GM12878 (cell line): ENCODE measurements around the gene PRKCE. TPM values are rescaled to one million over a fixed set of nuclear protein-coding genes. Genes with fewer than 3 reads are reported as not detected.

ENCODE experiments used
- ATAC-seq: fragments of 200-7000 bp; cut with Tn5 transposase; 3 replicates; pipeline ENCODE4 v1.9.1; 2020; ENCODE audit warnings: mild to moderate bottlenecking, moderate library complexity
- BruUV-seq: library from RNA; stranded (reverse); fragments of 400-500 nt; replicated peaks from 2 replicates; lab custom pipeline; 2021; lab: Mats Ljungman, UMichigan
- CTCF ChIA-PET: fragments of 300-600 bp; sonication (Branson Sonifier 250); formaldehyde crosslinking; extraction: SDS; loops from one replicate; lab custom pipeline; 2021; ENCODE audit warnings: inconsistent platforms; lab: Yijun Ruan, JAX
- POLR2A ChIA-PET: fragments of 350-600 bp; formaldehyde crosslinking; extraction: SDS; loops from one replicate; lab custom pipeline; 2021; ENCODE audit warnings: inconsistent platforms; lab: Charles Lee
- RAD21 ChIA-PET: fragments of 300-600 bp; sonication (Branson Sonifier 250); formaldehyde crosslinking; loops from one replicate; lab custom pipeline; 2023; ENCODE audit warnings: antibody characterized with exemption; ENCODE audit not compliant: unreplicated experiment; lab: Charles Lee
- SMC1A ChIA-PET: fragments of 300-600 bp; sonication (Branson Sonifier 250); formaldehyde crosslinking; loops from one replicate; lab custom pipeline; 2023; ENCODE audit not compliant: unreplicated experiment, uncharacterized antibody; lab: Charles Lee
- DNase-seq: peaks from one replicate; pipeline ENCODE4 v3.0.0-alpha.2; 2011; ENCODE audit warnings: low read depth, low spot score
- FAIRE-seq: peaks from 3 replicates; lab custom pipeline; 2011; peaks lifted over from hg19 to GRCh38; lab: Jason Lieb, UNC
- H2AFZ ChIP-seq: 2 replicates; pipeline ENCODE4 v1.6.0; 2011; ENCODE audit warnings: low read depth, low read length, control low read depth; ENCODE audit not compliant: control insufficient read depth
- H3K27ac ChIP-seq: 2 replicates; pipeline ENCODE4 v1.5.1; 2011; ENCODE audit warnings: control low read depth; ENCODE audit not compliant: control insufficient read depth, insufficient read depth
- H3K27me3 ChIP-seq, 2 experiments: replicated peaks in 1 of 2; 2 replicates each; pipeline versions ENCODE4 v1.6.0 to v1.6.1; 2011; ENCODE audit warnings: low read length in 1 of 2; ENCODE audit not compliant: control insufficient read depth in 2 of 2, insufficient read depth in 2 of 2
- H3K36me3 ChIP-seq, 2 experiments: 2 replicates each; pipeline ENCODE4 v1.5.1; 2011; ENCODE audit warnings: low read length in 1 of 2; ENCODE audit not compliant: control insufficient read depth in 2 of 2, insufficient read depth in 2 of 2
- H3K4me1 ChIP-seq: 2 replicates; pipeline ENCODE4 v1.6.1; 2011; ENCODE audit warnings: mild to moderate bottlenecking, low read length, moderate library complexity, mixed read lengths; ENCODE audit not compliant: control insufficient read depth, insufficient read depth
- H3K4me2 ChIP-seq: 2 replicates; pipeline ENCODE4 v1.6.0; 2011; ENCODE audit warnings: control low read depth; ENCODE audit not compliant: control insufficient read depth, insufficient read depth
- H3K4me3 ChIP-seq: fragments of 200-600 bp; sonication (generic); 2 replicates; pipeline ENCODE4 v1.5.1; 2016
- H3K79me2 ChIP-seq: 2 replicates; pipeline ENCODE4 v1.6.0; 2011; ENCODE audit warnings: low read length; ENCODE audit not compliant: control insufficient read depth, insufficient read depth
- H3K9ac ChIP-seq: 2 replicates; pipeline ENCODE4 v1.8.0; 2011; ENCODE audit warnings: low read length, control low read depth, mixed read lengths; ENCODE audit not compliant: control insufficient read depth, insufficient read depth
- H3K9me3 ChIP-seq: replicated peaks from 3 replicates; pipeline ENCODE4 v1.5.1; 2011; ENCODE audit warnings: mild to moderate bottlenecking, low read length; ENCODE audit not compliant: control insufficient read depth, insufficient read depth
- H4K20me1 ChIP-seq: 2 replicates; pipeline ENCODE4 v1.6.0; 2011; ENCODE audit not compliant: control insufficient read depth, insufficient read depth
- ATF2 ChIP-seq: IDR thresholded peaks from 2 replicates; pipeline ENCODE4 v1.6.1; 2012; ENCODE audit warnings: low read length, inconsistent platforms
- ATF3 ChIP-seq: IDR thresholded peaks from 2 replicates; pipeline ENCODE4 v1.6.1; 2011; ENCODE audit warnings: low read depth, mild to moderate bottlenecking, low read length, moderate library complexity, borderline replicate concordance; ENCODE audit errors: extremely low read depth
- CEBPB ChIP-seq, 2 experiments: fragments of 150-350 bp in 1 of 2; IDR thresholded peaks; 2 replicates each; pipeline ENCODE4 v1.6.1; 2012 to 2014; ENCODE audit warnings: low read depth in 2 of 2, low read length in 2 of 2, borderline replicate concordance in 1 of 2, inconsistent platforms in 1 of 2
- JUND ChIP-seq: IDR thresholded peaks from 2 replicates; pipeline ENCODE4 v1.6.1; 2012; ENCODE audit warnings: low read depth, mild to moderate bottlenecking, low read length, improper control_type of control experiment, moderate library complexity
- KAT2A ChIP-seq: conservative IDR thresholded peaks from 2 replicates; pipeline ENCODE4 v1.6.1; 2011; ENCODE audit warnings: low read depth, low read length; ENCODE audit not compliant: control insufficient read depth
- LARP7 ChIP-seq: fragments of 450-650 bp; IDR thresholded peaks from 2 replicates; pipeline ENCODE4 v1.6.1; 2017; ENCODE audit warnings: mild to moderate bottlenecking
- NFYB ChIP-seq: IDR thresholded peaks from 2 replicates; pipeline ENCODE4 v1.6.1; 2011; ENCODE audit warnings: low read depth, mild to moderate bottlenecking, low read length, improper control_type of control experiment, moderate library complexity; ENCODE audit not compliant: insufficient read depth
- PKNOX1 ChIP-seq: fragments of 450-650 bp; IDR thresholded peaks from 2 replicates; pipeline ENCODE4 v1.6.1; 2016; ENCODE audit warnings: mild to moderate bottlenecking
- PML ChIP-seq: IDR thresholded peaks from 2 replicates; pipeline ENCODE4 v1.6.1; 2012; ENCODE audit warnings: low read length, inconsistent platforms
- POU2F2 ChIP-seq: IDR thresholded peaks from 3 replicates; pipeline ENCODE4 v1.6.1; 2011; ENCODE audit warnings: low read depth, mild to moderate bottlenecking, low read length, borderline replicate concordance
- SMAD5 ChIP-seq: IDR thresholded peaks from 2 replicates; pipeline ENCODE4 v1.6.1; 2016; ENCODE audit warnings: antibody characterized with exemption, low read depth
- SREBF2 ChIP-seq: IDR thresholded peaks from 2 replicates; pipeline ENCODE4 v1.6.1; 2012; ENCODE audit warnings: mild to moderate bottlenecking, low read length
- STAT1 ChIP-seq: fragments of 450-650 bp; conservative IDR thresholded peaks from 2 replicates; pipeline ENCODE4 v1.6.1; 2014; ENCODE audit warnings: antibody characterized with exemption, mild to moderate bottlenecking
- ZNF217 ChIP-seq: fragments of 450-650 bp; IDR thresholded peaks from 2 replicates; pipeline ENCODE4 v1.6.1; 2017; ENCODE audit warnings: antibody characterized with exemption, mild to moderate bottlenecking
- ZNF24 ChIP-seq: fragments of 450-650 bp; IDR thresholded peaks from 2 replicates; pipeline ENCODE4 v1.6.1; 2017; ENCODE audit warnings: antibody characterized with exemption, mild to moderate bottlenecking
- WGBS: methylation state at CpG from one replicate; pipeline ENCODE4 v1.1.6; 2016; ENCODE audit warnings: low lambda C conversion rate; ENCODE audit not compliant: insufficient replicate concordance, insufficient coverage; ENCODE audit errors: missing lambda C conversion rate; 5-methylcytosine and 5-hydroxymethylcytosine counted together
- in situ Hi-C: fragments of 300-500 bp; cut with MboI; formaldehyde crosslinking; loops from 9 replicates; pipeline ENCODE4 v1.14.3; 2018; ENCODE audit warnings: mixed read lengths
- intact Hi-C: fragments of 100-400 bp; cut with micrococcal nuclease; formaldehyde crosslinking; loops from one replicate; pipeline ENCODE4 v1.14.2; 2022; ENCODE audit not compliant: unreplicated experiment
- polyA plus RNA-seq, 11 experiments: library from polyadenylated mRNA; depleted of rRNA in 4 of 11; unstranded in 6 of 11; stranded (reverse) in 5 of 11; fragments of >200 nt; fragmentation: Nextera tagmentation in 4 of 11; fragmentation: Illumina TruSeq in 1 of 11; extraction: Ambion mirVana in 4 of 11; extraction: Trizol in 1 of 11; gene quantifications; 1 replicate in 1 of 11; 2 replicates in 10 of 11; pipeline versions ENCODE4 v1.2.1 to v1.2.3, GENCODE V29; 2011 to 2016; ENCODE audit warnings: inconsistent platforms in 2 of 11, missing spikeins in 2 of 11, low read depth in 1 of 11
- total RNA-seq, 4 experiments: library from RNA; depleted of rRNA in 3 of 4; stranded (reverse); fragments of >200 nt in 3 of 4; fragmentation: Illumina TruSeq in 1 of 4; extraction: Trizol in 1 of 4; gene quantifications; 2 replicates each; pipeline versions ENCODE4 v1.2.1 to v1.2.3, GENCODE V29; 2013 to 2021

PRKCE gene
- total and polyA plus RNA-seq, 10 of the 15 experiments (the other 5 are each of a cell fraction or from before 2014, with no cell fraction given) = 2.6 to 28.2 (median 11.3) TPM

GRCh38 chr2:45683292-45683691, 31.8 kb downstream of the PRKCE start:
- Histone ChIP-seq H3K36me3 (no peaks in the 10 kb centered on the region; a peak in 1 of 4 replicates), H3K27me3 (no peaks in the 10 kb centered on the region), H3K79me2 (peaks cover 3% of the 10 kb centered on the region), H3K4me2 (no peak overlapping the region), H3K9me3 (no peaks in the 10 kb centered on the region), H3K4me3 (no peak overlapping the region), H2AFZ (no peak overlapping the region), H4K20me1 (no peaks in the 10 kb centered on the region), H3K4me1 (peaks cover 6% of the 10 kb centered on the region), H3K27ac (no peak overlapping the region), H3K9ac (no peak overlapping the region)
- no peak for DNase-seq
- WGBS = 51% methylated on average over 3 of the region's 3 CpGs
- ChIA-PET RAD21 (interaction anchor here (0.6 kb wide), 1 partner anchor 133 kb away, joined by 3 read pairs; no protein-coding TSS in a partner anchor), SMC1A (interaction anchor here (0.9 to 1.3 kb wide), 4 partner anchors 9 to 46 kb away, joined by 3 to 4 read pairs (median 4); no protein-coding TSS in a partner anchor), POLR2A (no interaction called here), CTCF (interaction anchor here (0.6 to 1.3 kb wide), 3 partner anchors 14 to 24 kb away, joined by 3 to 4 read pairs (median 3); no protein-coding TSS in a partner anchor)
- intact Hi-C loops (no loop called here), in situ Hi-C loops (no loop called here)
- TF ChIP-seq CEBPB (IDR thresholded peaks at IDR 0.05; ENCODE audit: borderline replicate concordance in 1 of 2, low read depth in 2 of 2, low read length in 2 of 2) (no peak), SMAD5 (no peak), ZNF24 (no peak), LARP7 (no peak), ZNF217 (no peak), JUND (no peak), POU2F2 (no peak), PML (no peak), PKNOX1 (no peak), STAT1 (no peak), ATF3 (no peak), NFYB (no peak), SREBF2 (no peak), ATF2 (no peak), KAT2A (no peak)
- no peak for FAIRE-seq
- ATAC-seq = no peak
- no TSS peak for BruUV-seq
